ENCODE measurements around the gene NKD2.

Gene NKD2

DNA sequence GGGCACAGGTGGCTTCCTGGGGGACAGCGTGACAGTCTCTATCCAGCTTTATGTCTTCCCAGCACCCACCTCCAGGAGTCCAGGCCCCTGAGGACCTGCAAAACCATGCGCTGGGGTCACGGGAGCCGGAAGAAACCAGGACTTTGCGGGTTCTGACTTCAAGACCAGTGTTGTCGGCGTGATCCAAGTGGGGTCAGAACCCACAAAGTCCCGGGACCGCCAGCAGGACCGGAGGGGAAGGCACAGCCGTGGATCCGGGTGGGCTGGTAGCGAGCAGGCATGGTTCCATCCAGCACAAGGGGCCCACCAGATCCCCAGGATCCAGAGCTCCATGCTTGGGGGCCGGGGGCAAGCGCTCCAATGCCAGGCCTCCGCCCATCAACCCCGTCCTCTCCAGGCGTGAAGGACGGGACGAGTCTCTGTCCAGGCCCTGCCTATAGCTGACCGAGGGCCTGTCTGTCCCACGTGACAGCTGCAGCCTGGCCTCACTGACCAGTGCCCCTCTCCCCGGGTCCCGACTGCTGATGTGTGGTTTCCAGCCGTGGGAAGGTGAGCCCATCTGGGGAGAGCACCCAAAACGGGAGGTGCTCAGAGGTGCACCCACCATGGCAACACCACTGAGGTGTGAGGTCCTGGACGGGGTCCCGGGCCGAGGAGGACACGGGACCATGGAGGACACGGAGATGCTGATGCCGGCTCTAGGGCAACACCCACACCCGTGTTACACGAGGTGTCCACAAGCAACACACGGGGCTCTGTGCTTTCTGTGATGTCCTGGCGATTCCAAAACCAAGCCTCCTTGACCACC lies 54.4 kb downstream of the NKD2 start:
- TF ChIP-seq, protein P1, sequence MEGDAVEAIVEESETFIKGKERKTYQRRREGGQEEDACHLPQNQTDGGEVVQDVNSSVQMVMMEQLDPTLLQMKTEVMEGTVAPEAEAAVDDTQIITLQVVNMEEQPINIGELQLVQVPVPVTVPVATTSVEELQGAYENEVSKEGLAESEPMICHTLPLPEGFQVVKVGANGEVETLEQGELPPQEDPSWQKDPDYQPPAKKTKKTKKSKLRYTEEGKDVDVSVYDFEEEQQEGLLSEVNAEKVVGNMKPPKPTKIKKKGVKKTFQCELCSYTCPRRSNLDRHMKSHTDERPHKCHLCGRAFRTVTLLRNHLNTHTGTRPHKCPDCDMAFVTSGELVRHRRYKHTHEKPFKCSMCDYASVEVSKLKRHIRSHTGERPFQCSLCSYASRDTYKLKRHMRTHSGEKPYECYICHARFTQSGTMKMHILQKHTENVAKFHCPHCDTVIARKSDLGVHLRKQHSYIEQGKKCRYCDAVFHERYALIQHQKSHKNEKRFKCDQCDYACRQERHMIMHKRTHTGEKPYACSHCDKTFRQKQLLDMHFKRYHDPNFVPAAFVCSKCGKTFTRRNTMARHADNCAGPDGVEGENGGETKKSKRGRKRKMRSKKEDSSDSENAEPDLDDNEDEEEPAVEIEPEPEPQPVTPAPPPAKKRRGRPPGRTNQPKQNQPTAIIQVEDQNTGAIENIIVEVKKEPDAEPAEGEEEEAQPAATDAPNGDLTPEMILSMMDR (IDR thresholded peaks at IDR 0.05; ENCODE audit: extremely low read depth, missing control alignments) = no peak
- no peak for DNase-seq (ENCODE audit: low spot score)

- no peak for DNase-seq (ENCODE audit: low spot score)
These were observed 55.2 kb downstream of the NKD2 start for GRCh38 chr5:1063661-1064382.

GRCh38 chr5:1064383-1065142 lies 56.0 kb downstream of the NKD2 start:
- DNase-seq (ENCODE audit: low spot score) = no peak
- TF ChIP-seq, protein P1 (IDR thresholded peaks at IDR 0.05; ENCODE audit: extremely low read depth, missing control alignments) = no peak

More at GRCh38 chr5:1063661-1064382, 55.2 kb downstream of the NKD2 start:
- TF ChIP-seq, protein P1 (IDR thresholded peaks at IDR 0.05; ENCODE audit: extremely low read depth, missing control alignments) = no peak

- TF ChIP-seq, protein P1 (IDR thresholded peaks at IDR 0.05; ENCODE audit: extremely low read depth, missing control alignments) = no peak
- DNase-seq (ENCODE audit: low spot score) = no peak
These were observed 56.6 kb downstream of the NKD2 start for GRCh38 chr5:1065143-1065750.

GRCh38 chr5:1065891-1066650 lies 57.5 kb downstream of the NKD2 start:
- TF ChIP-seq, protein P1 (IDR thresholded peaks at IDR 0.05; ENCODE audit: extremely low read depth, missing control alignments) = no peak

GRCh38 chr5:1066676-1067075 lies 58.1 kb downstream of the NKD2 start:
- TF ChIP-seq, protein P1 (IDR thresholded peaks at IDR 0.05; ENCODE audit: extremely low read depth, missing control alignments) = no peak
- no peak for DNase-seq (ENCODE audit: low spot score)

More at GRCh38 chr5:1065891-1066650, 57.5 kb downstream of the NKD2 start:
- no peak for DNase-seq (ENCODE audit: low spot score)
